GM21381 (cell line): ENCODE measurements around the gene PPARGC1A.

Experiments
- ATAC-seq: cut with Tn5 transposase; IDR thresholded peaks from one replicate; pipeline ENCODE4 v1.9.1; 2021; ENCODE audit warnings: mild to moderate bottlenecking, moderate library complexity; ENCODE audit not compliant: unreplicated experiment

PPARGC1A gene

GRCh38 chr4:23775694-23776093, 114.2 kb downstream of the PPARGC1A start:
- ATAC-seq: no peak

- no peak for ATAC-seq
Observed at GRCh38 chr4:23774909-23775308, 114.9 kb downstream of the PPARGC1A start.

GRCh38 chr4:23773884-23774636, 115.8 kb downstream of the PPARGC1A start:
- ATAC-seq: no peak

GRCh38 chr4:23770011-23770410, 119.8 kb downstream of the PPARGC1A start:
- ATAC-seq: no peak

GRCh38 chr4:23769406-23769805, 120.4 kb downstream of the PPARGC1A start:
- ATAC-seq: no peak

- no peak for ATAC-seq
Observed at GRCh38 chr4:23768541-23768940, 121.3 kb downstream of the PPARGC1A start.

- no peak for ATAC-seq
Observed at GRCh38 chr4:23766344-23766743, 123.5 kb downstream of the PPARGC1A start.

GRCh38 chr4:23763559-23763958, 126.3 kb downstream of the PPARGC1A start:
- no peak for ATAC-seq

GRCh38 chr4:23762551-23762950, 127.3 kb downstream of the PPARGC1A start:
- ATAC-seq: no peak

GRCh38 chr4:23759066-23759465, 130.8 kb downstream of the PPARGC1A start:
- no peak for ATAC-seq

- no peak for ATAC-seq
Observed at GRCh38 chr4:23754688-23755087, 135.2 kb downstream of the PPARGC1A start.

- ATAC-seq: no peak
Observed at GRCh38 chr4:23750125-23750524, 139.7 kb downstream of the PPARGC1A start.

- ATAC-seq: no peak
Observed at GRCh38 chr4:23747281-23747735, 142.5 kb downstream of the PPARGC1A start.

- ATAC-seq: no peak
Observed at GRCh38 chr4:23746672-23747071, 143.2 kb downstream of the PPARGC1A start.

- ATAC-seq: no peak
Observed at GRCh38 chr4:23746027-23746426, 143.8 kb downstream of the PPARGC1A start.

- no peak for ATAC-seq
Observed at GRCh38 chr4:23745377-23745776, 144.5 kb downstream of the PPARGC1A start.
